G401 (cell line): ENCODE results near the gene HPSE2. TPM values are rescaled to one million over a fixed set of nuclear protein-coding genes. Genes with fewer than 3 reads are reported as not detected.

Source experiments
- DNase-seq: peaks from one replicate; pipeline ENCODE4 v3.0.0-alpha.2; 2015; ENCODE audit warnings: low spot score
- in situ Hi-C: cut with HindIII; loops from 2 replicates; pipeline ENCODE4 v1.10.0; 2016; ENCODE audit warnings: low sequenced_read_pairs, mixed read lengths
- total RNA-seq: library from RNA; depleted of rRNA; stranded (reverse); fragments of >200 nt; shearing (Covaris generic); gene quantifications from 2 replicates; pipeline ENCODE4 v1.2.3, GENCODE V29; 2014; rRNA removed

Gene HPSE2
- total RNA-seq, 1 experiment from 2014 or later = 0.61 TPM

GRCh38 chr10:98418665-98419468 lies 816.8 kb downstream of the HPSE2 start:
- in situ Hi-C loops = no loop called here
- DNase-seq = no peak

DNA sequence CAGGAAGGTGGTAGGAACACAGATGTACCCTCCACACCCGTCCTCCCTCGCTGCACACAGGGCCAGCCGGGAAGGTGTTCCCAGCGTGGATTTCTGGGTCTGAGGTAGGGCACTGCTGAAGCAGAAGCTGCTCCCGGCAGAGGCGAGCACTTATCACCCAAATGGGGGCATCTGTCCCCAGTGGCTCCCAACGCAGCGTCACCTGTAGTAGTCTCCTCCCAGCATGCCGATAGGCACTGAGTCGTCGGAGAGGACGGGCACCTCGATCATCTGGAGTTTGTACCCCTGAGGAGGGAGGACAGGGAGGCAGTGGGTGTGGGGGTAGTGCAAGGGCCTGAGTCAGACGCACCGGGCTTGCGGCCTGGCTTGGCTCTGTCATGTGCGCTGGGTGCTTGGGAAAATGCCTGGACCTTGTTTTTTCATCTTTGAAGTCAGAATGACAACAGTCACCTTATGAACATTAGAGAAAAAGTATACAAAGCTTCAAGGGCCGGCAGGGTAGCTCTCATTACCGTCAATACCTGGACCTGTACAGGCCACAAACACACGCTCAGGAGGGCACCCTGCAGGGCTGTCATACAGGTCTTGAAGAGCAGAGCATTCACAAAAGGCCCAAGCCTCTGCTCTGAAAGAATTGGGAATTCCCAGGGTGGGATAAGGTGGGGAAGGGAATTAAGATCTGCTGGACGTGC lies 817.5 kb downstream of the HPSE2 start:
- in situ Hi-C loops = no loop called here
- DNase-seq = no peak

DNA sequence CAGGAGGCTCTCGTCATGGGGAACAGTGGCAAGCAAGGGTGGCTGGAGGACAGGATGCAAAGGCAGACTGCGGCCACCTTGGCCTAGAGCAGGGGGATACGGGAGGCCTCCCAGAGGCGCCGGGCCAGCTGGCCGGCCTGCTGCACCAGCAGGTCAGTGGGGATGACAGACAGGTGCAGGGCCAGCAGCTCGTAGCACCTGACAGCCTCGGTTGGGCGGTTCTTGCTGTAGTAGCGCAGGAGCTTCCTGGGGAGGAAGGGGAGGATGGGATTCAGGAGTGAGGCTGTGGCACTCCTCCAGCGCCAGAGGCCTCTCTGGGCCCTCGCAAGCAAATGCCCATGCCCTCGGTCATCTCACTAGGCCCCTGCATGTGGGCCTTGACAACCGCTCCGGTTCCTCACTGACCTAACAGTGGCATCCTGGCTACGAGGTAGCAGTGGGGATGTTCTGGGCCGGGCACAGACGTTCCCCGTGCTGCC lies 818.1 kb downstream of the HPSE2 start:
- in situ Hi-C loops = no loop called here
- peak; percentile 74 for DNase-seq

DNA sequence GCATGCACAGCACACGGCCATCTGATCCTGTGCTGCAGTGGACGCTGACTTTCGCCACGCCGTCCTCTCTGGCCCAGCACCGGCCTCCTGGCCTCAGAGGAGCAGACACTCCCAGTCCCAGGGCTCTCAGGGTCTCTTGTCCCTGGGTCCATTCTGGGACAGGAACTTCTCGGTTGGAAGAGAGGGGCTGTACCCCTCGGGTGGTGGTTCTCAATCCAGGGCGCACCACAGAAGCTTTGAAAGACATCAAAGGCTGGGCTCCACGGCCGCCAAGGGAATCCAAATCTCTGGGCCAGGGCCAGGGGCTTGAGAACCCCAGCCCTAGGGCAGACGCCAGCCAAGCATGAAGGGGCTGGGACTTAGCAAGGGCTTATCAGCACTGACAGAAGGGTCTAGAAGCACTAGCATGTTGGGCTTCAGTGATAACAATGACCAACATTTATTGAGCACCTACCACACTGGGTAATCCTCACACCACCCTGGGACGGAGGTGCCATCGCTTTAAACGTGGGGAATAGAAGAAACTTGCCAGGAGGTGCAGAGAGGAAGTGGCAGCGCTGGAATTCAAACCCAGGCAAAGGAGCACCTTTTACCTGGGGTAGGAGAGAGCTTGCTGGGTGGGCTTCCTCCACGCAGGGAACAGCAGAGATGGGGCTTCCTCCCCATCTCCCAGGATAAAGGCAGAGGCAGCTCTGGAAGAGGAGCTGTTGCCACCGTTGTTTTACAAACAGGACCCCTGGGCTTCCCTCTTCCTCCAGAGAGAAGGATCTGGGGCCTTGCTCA lies 818.9 kb downstream of the HPSE2 start:
- in situ Hi-C loops = no loop called here
- DNase-seq = peak; percentile 11

DNA sequence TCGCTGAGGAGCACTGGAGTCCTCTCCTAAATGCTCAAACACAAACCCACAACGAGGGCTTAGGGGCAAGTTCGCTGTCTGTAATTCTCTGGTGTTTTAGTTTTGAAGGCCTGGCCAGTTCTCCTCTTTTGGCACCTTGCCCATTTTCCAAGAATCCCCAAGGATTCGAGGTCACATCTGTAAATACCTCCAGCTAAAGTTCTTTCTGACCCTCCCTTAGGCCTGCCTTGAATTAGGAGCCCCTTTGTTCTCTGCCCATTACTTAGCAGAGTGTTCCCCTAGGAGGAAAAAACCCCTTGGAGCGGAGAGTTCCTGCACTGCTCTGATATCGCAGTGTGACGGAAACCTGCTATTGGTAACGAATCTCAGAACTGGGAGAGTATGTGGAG lies 819.9 kb downstream of the HPSE2 start:
- in situ Hi-C loops = no loop called here
- peak; percentile 13 for DNase-seq

- in situ Hi-C loops = no loop called here
- DNase-seq = peak; percentile 81
Observed at GRCh38 chr10:98414932-98415730, 820.5 kb downstream of the HPSE2 start, which contains the start of gene PYROXD2. Gene PYROXD2, minus strand, starts transcription at chr10:98415182. Its CDS starts 47 bp downstream, at chr10:98415135.

DNA sequence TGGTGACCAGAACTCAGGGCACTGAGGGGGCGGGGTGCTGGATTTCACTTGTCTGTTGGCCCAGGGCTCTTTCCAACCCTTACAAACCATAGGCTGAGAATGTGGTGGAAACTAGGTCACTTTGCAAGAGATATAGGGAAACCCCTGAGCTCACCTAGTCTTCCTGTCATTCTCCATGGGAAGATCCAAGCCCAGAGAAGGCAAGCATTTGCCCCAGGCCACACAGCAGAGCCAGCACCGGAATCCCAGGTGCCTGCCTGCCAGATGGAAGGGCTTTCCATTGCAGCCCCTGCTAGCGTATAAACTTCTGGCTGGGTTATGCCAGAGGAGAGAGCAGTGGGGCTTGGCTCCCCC lies 821.1 kb downstream of the HPSE2 start:
- DNase-seq = peak; percentile 2
- in situ Hi-C loops = no loop called here

GRCh38 chr10:98411768-98412167 lies 823.9 kb downstream of the HPSE2 start:
- in situ Hi-C loops = no loop called here
- no peak for DNase-seq

DNA sequence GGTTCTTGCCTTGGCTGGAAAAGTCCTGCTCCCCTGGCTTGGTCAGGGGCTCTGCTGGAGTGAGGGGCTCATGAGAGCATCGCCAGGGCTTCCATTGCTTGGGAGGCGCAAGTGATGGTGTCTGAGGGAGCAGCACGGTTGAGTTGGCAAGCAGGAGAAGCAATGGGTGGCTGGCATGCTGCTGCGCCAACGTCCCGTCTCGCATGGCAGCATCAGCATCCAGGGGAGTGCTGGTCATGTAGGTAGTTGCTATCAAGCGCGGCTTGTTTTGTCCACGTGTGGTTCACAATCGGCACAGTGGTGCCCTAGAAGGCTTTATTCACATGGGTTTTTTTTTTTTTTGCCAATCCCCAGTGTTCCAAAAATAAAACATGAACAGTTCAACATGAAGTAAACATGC lies 824.5 kb downstream of the HPSE2 start:
- no peak for DNase-seq
- in situ Hi-C loops = no loop called here

GRCh38 chr10:98410759-98411158 lies 824.9 kb downstream of the HPSE2 start:
- no peak for DNase-seq
- in situ Hi-C loops = no loop called here

GRCh38 chr10:98410135-98410743 lies 825.4 kb downstream of the HPSE2 start:
- no peak for DNase-seq
- in situ Hi-C loops = no loop called here

- DNase-seq = no peak
- in situ Hi-C loops = no loop called here
Observed at GRCh38 chr10:98408799-98409198, 826.9 kb downstream of the HPSE2 start.

- DNase-seq = no peak
- in situ Hi-C loops = no loop called here
Observed at GRCh38 chr10:98407744-98408241, 827.9 kb downstream of the HPSE2 start.

Other genes with a start within 250 kb of the HPSE2 start
- 0.37 and 0.81 TPM in 2 replicates for gene CNNM1, start 93.5 kb upstream of the HPSE2 start, total RNA-seq
- 14.8 and 18.0 TPM in 2 replicates for gene GOT1, start 194.8 kb upstream of the HPSE2 start, total RNA-seq